Mucosa of descending colon (tissue), 3 donors: ENCODE data around the gene SSB. TPM values are rescaled to one million over a fixed set of nuclear protein-coding genes. Genes with fewer than 3 reads are reported as not detected.
"Not testable (repeated sequence)": the region's sequence is repeated elsewhere in the genome, so short reads cannot be mapped to it uniquely, and the experiment has no call there.

ENCODE experiments used
- ATAC-seq: fragments of 200-7000 bp; cut with Tn5 transposase; one replicate; pipeline ENCODE4 v1.9.1; 2020; ENCODE audit warnings: mild to moderate bottlenecking, moderate library complexity
- DNase-seq, 3 donors: peaks; one replicate each; pipeline ENCODE4 v3.0.0-alpha.2; 2020
- H3K36me3 ChIP-seq: fragments of 200-600 bp; one replicate; pipeline ENCODE4 v1.8.0; 2021; ENCODE audit warnings: low read depth, mild to moderate bottlenecking
- H3K4me1 ChIP-seq: fragments of 200-600 bp; one replicate; pipeline ENCODE4 v1.8.0; 2021; ENCODE audit warnings: low read depth, mild to moderate bottlenecking
- H3K4me3 ChIP-seq: fragments of 200-600 bp; one replicate; pipeline ENCODE4 v1.8.0; 2021; ENCODE audit warnings: mild to moderate bottlenecking
- H3K9me3 ChIP-seq: fragments of 200-600 bp; one replicate; pipeline ENCODE4 v1.8.0; 2021; ENCODE audit warnings: mild to moderate bottlenecking
- intact Hi-C, 2 donors: fragments of 100-400 bp; cut with DNase I in 1 of 2; cut with micrococcal nuclease in 1 of 2; formaldehyde crosslinking; loops; one replicate each; pipeline versions ENCODE4 v1.11.0 to v1.11.1; 2022; cut with DNase I, micrococcal nuclease
- total RNA-seq, 3 donors: library from RNA; stranded (reverse); fragmentation: NEBNext Ultra II Directional in 2 of 3; extraction: Animal tissue kit (Norgen Biotek cat#: 25700) in 2 of 3; gene quantifications; one replicate each; pipeline versions ENCODE4 v1.2.1 to v1.2.4, GENCODE V29; 2021 to 2023
- TF ChIP-seq, protein P1 (sequence below): fragments of 200-600 bp; IDR thresholded peaks from one replicate; pipeline ENCODE4 v1.8.0; 2022; ENCODE audit warnings: antibody characterized with exemption, mild to moderate bottlenecking
- donor health status: DM: no; HTN: no; CAD: no; lungs with moderate emphysema.
- donor health status: DM: no; HTN: no; CAD: no.
- donor health status: DM: no; HTN: yes; CAD: no.

The SSB gene
- total RNA-seq, 3 donors from 2014 or later = 29.2 to 72.3 (median 52.9) TPM

DNA sequence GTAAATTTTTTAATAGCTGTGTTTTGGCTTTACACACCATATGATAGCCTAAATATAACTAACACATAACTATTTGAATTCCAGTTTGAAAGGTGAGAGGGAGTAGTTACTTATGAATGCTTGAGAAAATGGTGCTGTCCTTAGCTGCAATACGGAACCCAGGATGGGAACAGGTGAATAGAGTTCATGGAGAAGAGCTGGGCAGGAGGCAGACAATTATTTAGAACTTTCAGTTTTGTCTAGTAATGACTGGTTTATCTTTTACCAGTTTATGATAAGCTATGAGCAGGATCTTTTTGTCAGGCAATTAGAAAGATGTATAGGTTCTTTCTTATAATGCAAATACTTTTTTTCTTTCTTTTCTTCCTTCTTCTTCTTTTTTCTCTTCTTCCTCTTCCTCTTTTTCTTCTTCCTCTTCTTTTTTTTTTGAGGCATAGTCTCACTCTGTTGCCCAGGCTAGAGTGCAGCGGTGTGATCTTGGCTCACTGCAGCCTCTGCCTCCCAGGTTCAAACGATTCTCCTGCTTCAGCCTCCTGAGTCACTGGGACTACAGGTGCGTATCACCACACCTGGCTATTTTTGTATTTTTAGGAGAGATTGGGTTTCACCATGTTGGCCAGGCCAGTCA is 54.5 kb downstream of the SSB start:
- Histone ChIP-seq H3K36me3 (no peaks in the 10 kb centered on the region), H3K4me1 (no peaks in the 10 kb centered on the region), H3K4me3 (no peak overlapping the region), H3K9me3 (no peaks in the 10 kb centered on the region)
- ATAC-seq = no peak
- no peak for DNase-seq
- TF ChIP-seq, protein P1, sequence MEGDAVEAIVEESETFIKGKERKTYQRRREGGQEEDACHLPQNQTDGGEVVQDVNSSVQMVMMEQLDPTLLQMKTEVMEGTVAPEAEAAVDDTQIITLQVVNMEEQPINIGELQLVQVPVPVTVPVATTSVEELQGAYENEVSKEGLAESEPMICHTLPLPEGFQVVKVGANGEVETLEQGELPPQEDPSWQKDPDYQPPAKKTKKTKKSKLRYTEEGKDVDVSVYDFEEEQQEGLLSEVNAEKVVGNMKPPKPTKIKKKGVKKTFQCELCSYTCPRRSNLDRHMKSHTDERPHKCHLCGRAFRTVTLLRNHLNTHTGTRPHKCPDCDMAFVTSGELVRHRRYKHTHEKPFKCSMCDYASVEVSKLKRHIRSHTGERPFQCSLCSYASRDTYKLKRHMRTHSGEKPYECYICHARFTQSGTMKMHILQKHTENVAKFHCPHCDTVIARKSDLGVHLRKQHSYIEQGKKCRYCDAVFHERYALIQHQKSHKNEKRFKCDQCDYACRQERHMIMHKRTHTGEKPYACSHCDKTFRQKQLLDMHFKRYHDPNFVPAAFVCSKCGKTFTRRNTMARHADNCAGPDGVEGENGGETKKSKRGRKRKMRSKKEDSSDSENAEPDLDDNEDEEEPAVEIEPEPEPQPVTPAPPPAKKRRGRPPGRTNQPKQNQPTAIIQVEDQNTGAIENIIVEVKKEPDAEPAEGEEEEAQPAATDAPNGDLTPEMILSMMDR = no peak
- intact Hi-C loops = no loop called here

DNA sequence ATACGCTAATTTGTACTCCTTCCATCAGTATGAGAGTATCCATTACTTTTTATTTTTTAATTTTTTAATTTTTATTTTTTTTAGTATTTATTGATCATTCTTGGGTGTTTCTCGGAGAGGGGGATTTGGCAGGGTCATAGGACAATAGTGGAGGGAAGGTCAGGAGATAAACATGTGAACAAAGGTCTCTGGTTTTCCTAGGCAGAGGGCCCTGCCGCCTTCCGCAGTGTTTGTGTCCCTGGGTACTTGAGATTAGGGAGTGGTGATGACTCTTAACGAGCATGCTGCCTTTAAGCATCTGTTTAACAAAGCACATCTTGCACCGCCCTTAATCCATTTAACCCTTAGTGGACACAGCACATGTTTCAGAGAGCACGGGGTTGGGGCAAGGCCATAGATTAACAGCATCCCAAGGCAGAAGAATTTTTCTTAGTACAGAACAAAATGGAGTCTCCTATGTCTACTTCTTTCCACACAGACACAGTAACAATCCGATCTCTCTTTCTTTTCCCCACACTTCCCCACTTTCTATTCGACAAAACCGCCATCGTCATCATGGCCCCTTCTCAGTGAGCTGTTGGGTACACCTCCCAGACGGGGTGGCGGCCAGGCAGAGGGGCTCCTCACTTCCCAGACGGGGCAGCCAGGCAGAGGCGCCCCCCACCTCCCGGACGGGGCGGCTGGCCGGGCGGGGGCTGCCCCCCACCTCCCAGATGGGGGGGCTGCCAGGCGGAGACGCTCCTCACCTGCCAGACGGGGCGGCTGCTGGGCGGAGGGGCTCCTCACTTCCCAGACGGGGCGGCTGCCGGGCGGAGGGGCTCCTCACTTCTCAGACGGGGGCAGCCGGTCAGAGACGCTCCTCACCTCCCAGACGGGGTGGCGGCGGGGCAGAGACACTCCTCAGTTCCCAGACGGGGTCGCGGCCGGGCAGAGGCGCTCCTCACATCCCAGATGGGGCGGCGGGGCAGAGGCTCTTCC is 56.9 kb downstream of the SSB start:
- ATAC-seq, H3K9me3 ChIP-seq, H3K4me1 ChIP-seq, H3K4me3 ChIP-seq, intact Hi-C loops, DNase-seq, H3K36me3 ChIP-seq: not testable (repeated sequence)

DNA sequence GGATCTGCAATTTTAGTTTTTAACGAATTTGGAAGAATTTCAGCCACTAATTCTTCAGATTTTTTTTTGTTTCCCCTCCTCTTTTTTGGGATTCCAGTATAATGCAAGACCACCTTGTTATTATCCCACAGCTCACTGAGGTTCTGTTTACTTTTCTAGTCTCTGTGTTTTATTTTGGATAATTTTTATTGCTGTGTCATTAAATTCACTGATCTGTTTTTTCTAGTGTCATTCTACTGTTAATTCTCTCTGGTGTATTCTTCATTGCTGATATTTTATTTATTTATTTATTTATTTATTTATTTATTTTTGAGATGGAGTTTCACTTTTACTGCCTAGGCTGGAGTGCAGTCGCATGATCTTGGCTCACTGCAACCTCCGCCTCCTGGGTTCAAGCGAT is 60.8 kb downstream of the SSB start:
- Histone ChIP-seq H3K9me3 (no peaks in the 10 kb centered on the region), H3K4me1 (no peaks in the 10 kb centered on the region), H3K36me3 (no peaks in the 10 kb centered on the region), H3K4me3 (no peak overlapping the region)
- ATAC-seq = no peak
- TF ChIP-seq, protein P1 = no peak
- no peak for DNase-seq
- intact Hi-C loops = no loop called here

GRCh38 chr2:169860149-169860548 is 61.5 kb downstream of the SSB start:
- DNase-seq (no peak), ATAC-seq (no peak)
- H3K4me1 ChIP-seq = no peaks in the 10 kb centered on the region
- TF ChIP-seq, protein P1 = no peak
- H3K4me3 ChIP-seq = no peak overlapping the region
- H3K36me3 ChIP-seq = no peaks in the 10 kb centered on the region
- intact Hi-C loops = no loop called here
- no peaks in the 10 kb centered on the region for H3K9me3 ChIP-seq

Other genes with a start within 250 kb of the SSB start
- gene FASTKD1, start 225.0 kb upstream of the SSB start, total RNA-seq = 10 to 100 TPM; 44.4 to 70.5 (median 58.6) TPM
- gene PPIG, start 214.5 kb upstream of the SSB start, total RNA-seq = 10 to 100 TPM; 45.8 to 66.9 (median 49.2) TPM
- not detected for gene CFAP210, start 104.5 kb upstream of the SSB start, total RNA-seq
- 10 to 100 TPM in 2 of 3 donors, 1 to 10 TPM in 1; 7.3 to 11.4 (median 10.7) TPM for gene PHOSPHO2, start 104.4 kb upstream of the SSB start, total RNA-seq
- gene KLHL23, start 65.0 kb upstream of the SSB start, total RNA-seq = 10 to 100 TPM; 12.1 to 57.4 (median 13.1) TPM
- 10 to 100 TPM; 33.3 to 60.3 (median 42.3) TPM for gene METTL5, start 26.0 kb downstream of the SSB start, total RNA-seq
- gene UBR3, start 28.6 kb downstream of the SSB start, total RNA-seq = 10 to 100 TPM; 32.5 to 65.8 (median 39.6) TPM